ENCODE results near the gene PAPSS1.
"Not testable (repeated sequence)": the region's sequence is repeated elsewhere in the genome, so short reads cannot be mapped to it uniquely, and the experiment has no call there.

PAPSS1 gene

DNA sequence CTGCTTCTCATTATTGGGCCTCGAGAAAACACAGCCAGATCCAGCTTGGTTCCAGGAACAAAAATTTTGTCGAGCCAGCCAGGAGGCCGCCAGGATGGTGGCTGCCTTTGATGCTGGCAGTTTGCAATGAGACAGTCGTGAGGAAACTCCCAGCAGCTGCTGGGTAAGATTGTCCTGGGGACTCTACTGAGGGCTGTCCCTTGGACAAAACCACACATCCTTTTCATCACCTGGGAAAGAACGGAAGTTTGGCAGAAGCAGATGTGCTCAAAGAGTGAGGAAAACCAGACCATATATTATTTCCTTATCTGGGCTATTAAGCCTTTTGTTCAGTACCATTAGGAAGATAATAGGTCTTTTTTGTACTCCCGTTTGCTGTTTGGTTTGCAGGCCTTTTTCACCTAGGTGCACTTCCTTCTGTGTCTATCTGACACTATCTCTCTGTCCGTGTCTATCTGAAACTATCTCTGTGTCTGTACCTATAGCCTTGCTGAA, 13.4 kb upstream of the PAPSS1 start:
- H3K4me3 ChIP-seq (replicated peaks; ENCODE audit: low read depth, low read length): no peak overlapping the region
- DNase-seq (ENCODE audit: extremely low read depth, low read depth): no peak
- TF ChIP-seq CTCF (IDR thresholded peaks at IDR 0.05; ENCODE audit: low read depth, low read length, missing control alignments): no peak

DNA sequence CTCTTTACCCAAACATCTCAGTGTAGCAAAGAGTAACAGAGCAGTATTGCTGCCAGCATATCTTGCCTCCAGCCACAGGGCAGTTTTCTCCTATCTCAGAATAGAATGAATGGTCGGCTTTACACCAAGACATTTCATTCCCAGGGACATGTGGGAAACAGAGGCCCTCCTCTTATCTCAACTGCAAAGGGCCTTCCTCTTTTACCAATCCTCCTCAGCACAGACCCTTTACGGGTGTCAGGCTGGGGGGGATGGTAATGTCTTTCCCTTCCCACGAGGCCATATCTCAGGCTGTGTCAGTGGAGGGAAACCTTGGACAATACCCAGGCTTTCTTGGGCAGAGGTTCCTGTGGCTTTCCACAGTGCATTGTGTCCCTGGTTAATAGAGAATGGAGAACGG, 9.0 kb upstream of the PAPSS1 start:
- H3K4me3 ChIP-seq (replicated peaks; ENCODE audit: low read depth, low read length); DNase-seq (ENCODE audit: extremely low read depth, low read depth): not testable (repeated sequence)

GRCh38 chr4:107726131-107726925, 6.3 kb upstream of the PAPSS1 start:
- not testable (repeated sequence) for H3K4me3 ChIP-seq (replicated peaks; ENCODE audit: low read depth, low read length); DNase-seq (ENCODE audit: extremely low read depth, low read depth)

- no peak for DNase-seq (ENCODE audit: extremely low read depth, low read depth)
- TF ChIP-seq CTCF (IDR thresholded peaks at IDR 0.05; ENCODE audit: low read depth, low read length, missing control alignments): no peak
- no peak overlapping the region for H3K4me3 ChIP-seq (replicated peaks; ENCODE audit: low read depth, low read length)
Measured at GRCh38 chr4:107725281-107725859, 5.3 kb upstream of the PAPSS1 start.

GRCh38 chr4:107723331-107723730, 3.3 kb upstream of the PAPSS1 start:
- not testable (repeated sequence) for DNase-seq (ENCODE audit: extremely low read depth, low read depth); H3K4me3 ChIP-seq (replicated peaks; ENCODE audit: low read depth, low read length)

GRCh38 chr4:107721436-107722100, 1.5 kb upstream of the PAPSS1 start:
- H3K4me3 ChIP-seq (replicated peaks; ENCODE audit: low read depth, low read length): peak overlapping the region; percentile 2; the same call in 1 of the 2 replicates
- DNase-seq (ENCODE audit: extremely low read depth, low read depth): no peak
- TF ChIP-seq CTCF (IDR thresholded peaks at IDR 0.05; ENCODE audit: low read depth, low read length, missing control alignments): no peak

GRCh38 chr4:107719207-107719921, 670 bp downstream of the PAPSS1 start:
- no peak for DNase-seq (ENCODE audit: extremely low read depth, low read depth)
- peak overlapping the region; percentile 88 for H3K4me3 ChIP-seq (replicated peaks; ENCODE audit: low read depth, low read length)
- TF ChIP-seq CTCF (IDR thresholded peaks at IDR 0.05; ENCODE audit: low read depth, low read length, missing control alignments): no peak
